ENCODE data around the gene FKBP9. TPM values are rescaled to one million over a fixed set of nuclear protein-coding genes. Genes with fewer than 3 reads are reported as not detected.

Gene FKBP9
- polyA plus RNA-seq, 1 donor from 2014 or later: 2.8 TPM

DNA sequence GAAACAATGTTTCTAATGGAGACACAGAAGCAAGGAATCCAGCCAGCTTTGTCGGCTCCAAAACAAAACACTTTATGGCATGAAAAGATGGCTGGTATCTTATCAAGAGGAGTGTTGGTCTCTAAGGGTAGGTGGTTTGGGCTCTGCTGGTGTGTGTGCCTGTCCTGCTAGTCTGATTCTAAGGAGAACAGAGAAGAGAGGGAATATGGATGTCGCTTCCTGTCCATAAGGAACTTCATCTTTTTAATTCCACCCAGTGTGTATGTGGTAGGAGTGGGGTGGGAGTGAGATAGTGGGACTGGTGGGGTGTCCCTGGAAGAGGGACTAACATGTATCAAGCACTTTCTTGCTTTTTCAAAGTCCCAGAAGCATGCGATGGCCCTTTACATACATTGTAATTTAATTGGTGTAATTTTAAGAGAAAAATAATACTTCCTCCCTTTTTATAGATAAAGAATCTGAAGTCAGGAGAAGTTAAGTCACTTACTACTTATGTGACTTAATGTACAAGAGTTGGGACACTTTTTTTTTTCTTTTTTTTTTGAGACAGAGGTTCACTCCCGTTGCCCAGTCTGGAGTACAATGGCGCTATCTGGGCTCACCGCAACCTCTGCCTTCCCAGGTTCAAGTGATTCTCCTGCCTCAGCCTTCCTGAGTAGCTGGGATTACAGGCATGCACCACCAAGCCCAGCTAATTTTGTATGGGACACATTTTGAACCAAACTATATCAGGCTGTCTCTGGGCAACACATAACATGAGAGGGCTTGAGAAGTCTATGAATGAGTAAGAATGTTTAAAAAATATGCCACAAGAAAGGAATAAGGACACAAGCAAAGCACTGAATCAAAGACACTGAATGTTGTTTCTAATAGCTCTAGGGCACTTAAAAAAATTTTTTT is 86.5 kb downstream of the FKBP9 start:
- TF ChIP-seq CTCF (IDR thresholded peaks at IDR 0.05; ENCODE audit: poor library complexity, severe bottlenecking) (no peak), POLR2AphosphoS5 (IDR thresholded peaks at IDR 0.05) (no peak), REST (IDR thresholded peaks at IDR 0.05; ENCODE audit: borderline replicate concordance) (no peak), TAF1 (IDR thresholded peaks at IDR 0.05; ENCODE audit: low read depth) (no peak)
- no peak overlapping the region for H3K27ac ChIP-seq (ENCODE audit: low read length)

GRCh38 chr7:33044401-33044718 is 87.1 kb downstream of the FKBP9 start:
- Histone ChIP-seq H3K79me2 (replicated peaks; ENCODE audit: insufficient read depth, low read length) (peaks cover 58% of the 10 kb centered on the region), H4K20me1 (ENCODE audit: insufficient read depth) (no peaks in the 10 kb centered on the region), H3K36me3 (ENCODE audit: insufficient read depth, low read length) (no peaks in the 10 kb centered on the region), H3K4me3 (ENCODE audit: low read length) (no peak overlapping the region), H2AFZ (ENCODE audit: low read depth, low read length) (no peak overlapping the region), H3F3A (ENCODE audit: insufficient read depth, low read length, poor library complexity, severe bottlenecking) (no peaks in the 10 kb centered on the region), H3K9me3 (ENCODE audit: low read length) (no peaks in the 10 kb centered on the region), H3K9ac (ENCODE audit: low read length) (no peak overlapping the region), H3K27ac (ENCODE audit: low read length) (no peak overlapping the region), H3K9me2 (ENCODE audit: insufficient read depth, low read length) (no peaks in the 10 kb centered on the region), H3K4me2 (ENCODE audit: low read length) (no peak overlapping the region), H3K27me3 (ENCODE audit: insufficient read depth, low read depth, low read length) (no peaks in the 10 kb centered on the region)
- TF ChIP-seq EZH2 (IDR thresholded peaks at IDR 0.05; ENCODE audit: borderline replicate concordance, insufficient read depth, low read length, poor library complexity, severe bottlenecking): no peak
- no peak for TF ChIP-seq SMC3 (conservative IDR thresholded peaks at IDR 0.05; ENCODE audit: poor library complexity)
- no peak for TF ChIP-seq EP300 (conservative IDR thresholded peaks at IDR 0.05; ENCODE audit: poor library complexity, severe bottlenecking)
- TF ChIP-seq RAD21 (conservative IDR thresholded peaks at IDR 0.05): no peak
- TF ChIP-seq REST (IDR thresholded peaks at IDR 0.05; ENCODE audit: borderline replicate concordance): no peak

More for the DNA sequence above, 86.5 kb downstream of the FKBP9 start:
- H2AFZ ChIP-seq (ENCODE audit: low read depth, low read length): no peak overlapping the region
- no peaks in the 10 kb centered on the region for H3K36me3 ChIP-seq (ENCODE audit: insufficient read depth, low read length)
- H3K9me2 ChIP-seq (ENCODE audit: insufficient read depth, low read length): no peaks in the 10 kb centered on the region
- no peaks in the 10 kb centered on the region for H4K20me1 ChIP-seq (ENCODE audit: insufficient read depth)
- H3K4me3 ChIP-seq (ENCODE audit: low read length): no peak overlapping the region
- H3K9me3 ChIP-seq (ENCODE audit: low read length): no peaks in the 10 kb centered on the region
- no peak overlapping the region for H3K4me2 ChIP-seq (ENCODE audit: low read length)
- H3K27me3 ChIP-seq (ENCODE audit: insufficient read depth, low read depth, low read length): no peaks in the 10 kb centered on the region
- H3K9ac ChIP-seq (ENCODE audit: low read length): no peak overlapping the region
- H3K79me2 ChIP-seq (replicated peaks; ENCODE audit: insufficient read depth, low read length): peaks cover 57% of the 10 kb centered on the region
- no peaks in the 10 kb centered on the region for H3F3A ChIP-seq (ENCODE audit: insufficient read depth, low read length, poor library complexity, severe bottlenecking)

Measured in neural cell (in vitro differentiated cells).